A673 (cell line): Measurements from ENCODE around the gene RASL11B. TPM values are rescaled to one million over a fixed set of nuclear protein-coding genes. Genes with fewer than 3 reads are reported as not detected.

ENCODE experiments used
- BruUV-seq: library from RNA; stranded (reverse); fragments of 400-500 nt; replicated peaks from 2 replicates; lab custom pipeline; 2021; lab: Mats Ljungman, UMichigan
- CTCF ChIA-PET: fragments of 300-600 bp; sonication (Branson Sonifier 250); formaldehyde crosslinking; loops from one replicate; lab custom pipeline; 2022; ENCODE audit warnings: antibody characterized with exemption; lab: Charles Lee
- POLR2A ChIA-PET: fragments of 300-600 bp; sonication (Branson Sonifier 250); formaldehyde crosslinking; loops from one replicate; lab custom pipeline; 2022; ENCODE audit warnings: antibody characterized with exemption; ENCODE audit not compliant: low non-redundant PET; lab: Charles Lee
- DNase-seq: peaks from one replicate; pipeline ENCODE4 v3.0.0-alpha.2; 2015; ENCODE audit warnings: low spot score
- H3K27ac ChIP-seq: fragments of 200-600 bp; sonication (generic); 2 replicates; pipeline ENCODE4 v1.5.1; 2016; ENCODE audit warnings: mixed run types, low read depth, mild to moderate bottlenecking, mixed read lengths, antibody characterized with exemption, low read length; ENCODE audit not compliant: poor library complexity, severe bottlenecking
- H3K27me3 ChIP-seq: fragments of 200-600 bp; sonication (generic); replicated peaks from 2 replicates; pipeline ENCODE4 v1.6.1; 2017; ENCODE audit warnings: mixed run types, low read depth, mild to moderate bottlenecking, mixed read lengths, antibody characterized with exemption, low read length; ENCODE audit not compliant: insufficient read depth, poor library complexity
- H3K36me3 ChIP-seq: fragments of 200-600 bp; sonication (generic); 2 replicates; pipeline ENCODE4 v1.6.1; 2016; ENCODE audit warnings: mixed run types, mild to moderate bottlenecking, mixed read lengths, antibody characterized with exemption, low read length; ENCODE audit not compliant: insufficient read depth, poor library complexity, severe bottlenecking
- H3K4me1 ChIP-seq: fragments of 200-600 bp; sonication (generic); 2 replicates; pipeline ENCODE4 v1.6.1; 2017; ENCODE audit warnings: mixed run types, mild to moderate bottlenecking, mixed read lengths, antibody characterized with exemption, low read length; ENCODE audit not compliant: insufficient read depth, poor library complexity, severe bottlenecking
- H3K4me3 ChIP-seq: fragments of 200-600 bp; sonication (generic); 2 replicates; pipeline ENCODE4 v1.5.1; 2016; ENCODE audit warnings: low read depth, mixed run types, mild to moderate bottlenecking, mixed read lengths, low read length; ENCODE audit not compliant: poor library complexity, severe bottlenecking
- H3K9me3 ChIP-seq: fragments of 200-600 bp; sonication (generic); 2 replicates; pipeline ENCODE4 v1.6.1; 2016; ENCODE audit warnings: mixed run types, low read depth, mild to moderate bottlenecking, mixed read lengths, antibody characterized with exemption, low read length; ENCODE audit not compliant: poor library complexity, severe bottlenecking
- CTCF ChIP-seq: fragments of 300-800, 200-600 bp; sonication (generic); conservative IDR thresholded peaks from 2 replicates; pipeline ENCODE4 v1.5.1; 2017; ENCODE audit warnings: low read depth, mild to moderate bottlenecking, antibody characterized with exemption, low read length, moderate library complexity, mixed read lengths
- EZH2 ChIP-seq: fragments of 200-600 bp; sonication (generic); IDR thresholded peaks from 2 replicates; pipeline ENCODE4 v1.6.1; 2017; ENCODE audit warnings: borderline replicate concordance, low read depth, mild to moderate bottlenecking, mixed read lengths, antibody characterized with exemption, low read length; ENCODE audit not compliant: poor library complexity, severe bottlenecking
- intact Hi-C: fragments of 100-400 bp; cut with micrococcal nuclease; formaldehyde crosslinking; loops from one replicate; pipeline ENCODE4 v1.10.0; 2022; ENCODE audit not compliant: unreplicated experiment
- total RNA-seq: library from RNA; stranded (reverse); gene quantifications from 2 replicates; pipeline ENCODE4 v1.2.3, GENCODE V29; 2021

RASL11B gene
- total RNA-seq, 1 experiment from 2014 or later = 0.67 TPM

- ChIA-PET CTCF (no interaction called here), POLR2A (no interaction called here)
- H3K27ac ChIP-seq = no peak overlapping the region
- H3K27me3 ChIP-seq = no peaks in the 10 kb centered on the region
- no TSS peak for BruUV-seq
- intact Hi-C loops = no loop called here
- H3K4me1 ChIP-seq = no peaks in the 10 kb centered on the region
- TF ChIP-seq EZH2 (no peak), CTCF (no peak)
- H3K9me3 ChIP-seq = no peaks in the 10 kb centered on the region
- H3K36me3 ChIP-seq = no peaks in the 10 kb centered on the region
- H3K4me3 ChIP-seq = no peak overlapping the region
- DNase-seq = no peak
These were observed 17.5 kb upstream of the RASL11B start for GRCh38 chr4:52844596-52844995.

- intact Hi-C loops = no loop called here
- BruUV-seq = no TSS peak
- DNase-seq = no peak
These were observed 15.6 kb upstream of the RASL11B start for GRCh38 chr4:52846502-52846901.

GRCh38 chr4:52848254-52848653 is 13.9 kb upstream of the RASL11B start:
- ChIA-PET POLR2A (no interaction called here), CTCF (no interaction called here)
- intact Hi-C loops = no loop called here
- TF ChIP-seq CTCF = no peak
- TF ChIP-seq EZH2 = no peak
- Histone ChIP-seq H3K27ac (no peak overlapping the region), H3K27me3 (no peaks in the 10 kb centered on the region), H3K36me3 (no peaks in the 10 kb centered on the region), H3K4me1 (no peaks in the 10 kb centered on the region), H3K9me3 (no peaks in the 10 kb centered on the region), H3K4me3 (no peak overlapping the region)
- no peak for DNase-seq
- no TSS peak for BruUV-seq

More at GRCh38 chr4:52846502-52846901, 15.6 kb upstream of the RASL11B start:
- CTCF ChIA-PET = no interaction called here
- POLR2A ChIA-PET = no interaction called here
- no peaks in the 10 kb centered on the region for H3K9me3 ChIP-seq
- no peaks in the 10 kb centered on the region for H3K4me1 ChIP-seq
- H3K4me3 ChIP-seq = no peak overlapping the region
- no peaks in the 10 kb centered on the region for H3K36me3 ChIP-seq
- H3K27me3 ChIP-seq = no peaks in the 10 kb centered on the region
- TF ChIP-seq EZH2 = no peak
- TF ChIP-seq CTCF = no peak
- no peak overlapping the region for H3K27ac ChIP-seq
